Ovary (tissue), 3 donors: ENCODE measurements around the gene BICRAL.

Experiments
- CTCF ChIP-seq, 3 donors: fragments of 450-650 bp in 2 of 3; fragments of 200-600 bp in 1 of 3; IDR thresholded peaks; one replicate each; pipeline versions ENCODE4 v1.5.1 to v1.8.0; 2016 to 2022; ENCODE audit warnings: antibody characterized with exemption in 3 of 3, mild to moderate bottlenecking in 1 of 3
- EP300 ChIP-seq: sonication (generic); formaldehyde crosslinking; IDR thresholded peaks from one replicate; pipeline ENCODE4 v1.6.1; 2017; ENCODE audit warnings: antibody characterized with exemption
- POLR2A ChIP-seq: fragments of 450-650 bp; IDR thresholded peaks from one replicate; pipeline ENCODE4 v1.6.1; 2017; ENCODE audit warnings: antibody characterized with exemption, mild to moderate bottlenecking, moderate library complexity
- donor health status: DM: no; HTN: no; CAD: no.

DNA sequence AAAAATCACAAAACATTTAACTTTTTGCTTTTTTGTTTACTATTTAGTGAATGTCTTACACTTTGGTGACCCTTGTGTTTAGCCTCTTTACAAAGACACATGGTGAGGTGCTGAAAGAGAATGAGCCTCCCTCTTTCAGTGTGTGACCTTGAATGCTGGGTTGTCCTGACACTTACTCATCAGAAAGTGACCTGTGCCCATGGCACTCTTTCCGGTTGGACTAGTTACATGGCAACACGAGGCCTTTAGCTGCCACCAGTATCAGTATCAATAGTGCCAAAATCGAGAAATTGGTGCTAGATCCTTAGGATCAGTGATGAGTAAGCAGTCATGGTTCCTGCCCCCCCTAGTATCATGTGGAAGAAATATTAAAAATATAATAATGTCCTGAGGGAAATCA lies 95.8 kb downstream of the BICRAL start:
- TF ChIP-seq CTCF (IDR thresholded peaks at IDR 0.05) (no peak), POLR2A (no peak), EP300 (no peak)
